ENCODE data around the gene ATF7IP2.
"Not testable (repeated sequence)": the region's sequence is repeated elsewhere in the genome, so short reads cannot be mapped to it uniquely, and the experiment has no call there.

Gene ATF7IP2

GRCh38 chr16:10383626-10384025 is 2.2 kb upstream of the ATF7IP2 start:
- no peak for DNase-seq

GRCh38 chr16:10386517-10387100 is 748 bp downstream of the ATF7IP2 start:
- no peak for DNase-seq

- no peak for DNase-seq
Observed at GRCh38 chr16:10387188-10387617, 1.3 kb downstream of the ATF7IP2 start.

- DNase-seq = no peak
Observed at GRCh38 chr16:10388988-10389387, 3.1 kb downstream of the ATF7IP2 start.

GRCh38 chr16:10390330-10390729 is 4.5 kb downstream of the ATF7IP2 start:
- no peak for DNase-seq

- DNase-seq = no peak
Observed at GRCh38 chr16:10390867-10391266, 5.0 kb downstream of the ATF7IP2 start.

GRCh38 chr16:10391339-10391738 is 5.5 kb downstream of the ATF7IP2 start:
- no peak for DNase-seq

GRCh38 chr16:10402975-10403374 is 17.1 kb downstream of the ATF7IP2 start:
- no peak for DNase-seq

- no peak for DNase-seq
Observed at GRCh38 chr16:10405386-10405939, 19.6 kb downstream of the ATF7IP2 start.

- no peak for DNase-seq
Observed at GRCh38 chr16:10408824-10409381, 23.0 kb downstream of the ATF7IP2 start.

GRCh38 chr16:10409713-10410112 is 23.9 kb downstream of the ATF7IP2 start:
- not testable (repeated sequence) for DNase-seq

- DNase-seq = no peak
Observed at GRCh38 chr16:10410469-10410868, 24.6 kb downstream of the ATF7IP2 start.

GRCh38 chr16:10412935-10413601 is 27.2 kb downstream of the ATF7IP2 start:
- DNase-seq = no peak

- DNase-seq = not testable (repeated sequence)
Observed at GRCh38 chr16:10418204-10418603, 32.3 kb downstream of the ATF7IP2 start.

- DNase-seq = no peak
Observed at GRCh38 chr16:10419701-10420100, 33.8 kb downstream of the ATF7IP2 start.

- no peak for DNase-seq
Observed at GRCh38 chr16:10421596-10421995, 35.7 kb downstream of the ATF7IP2 start.

GRCh38 chr16:10428433-10429168 is 42.7 kb downstream of the ATF7IP2 start:
- DNase-seq = no peak

GRCh38 chr16:10429299-10429969 is 43.6 kb downstream of the ATF7IP2 start:
- DNase-seq = not testable (repeated sequence)

GRCh38 chr16:10441726-10442125 is 55.9 kb downstream of the ATF7IP2 start:
- DNase-seq = no peak

- no peak for DNase-seq
Observed at GRCh38 chr16:10447289-10447688, 61.4 kb downstream of the ATF7IP2 start.

GRCh38 chr16:10452208-10453158 is 66.6 kb downstream of the ATF7IP2 start:
- not testable (repeated sequence) for DNase-seq

- DNase-seq = no peak
Observed at GRCh38 chr16:10453159-10453510, 67.3 kb downstream of the ATF7IP2 start.
